Measurements from ENCODE around the gene TWNK. TPM values are rescaled to one million over a fixed set of nuclear protein-coding genes. Genes with fewer than 3 reads are reported as not detected.

TWNK gene
- total RNA-seq, 1 experiment from 2014 or later, result 38.7 TPM

- DNase-seq, result peak; percentile 57
- H3K9me3 Mint-ChIP-seq, result no peaks in the 10 kb centered on the region; a peak in 1 of 5 replicates
- Histone ChIP-seq H3K14ac (ENCODE audit: insufficient read depth, low read length) (no peak overlapping the region), H2BK5ac (ENCODE audit: insufficient read length, low read length) (no peak overlapping the region), H2AK5ac (ENCODE audit: insufficient read length, low read length) (no peak overlapping the region), H3K9me3 (ENCODE audit: control insufficient read depth, low read depth, low read length) (no peaks in the 10 kb centered on the region), H2BK20ac (ENCODE audit: low read depth, low read length, poor library complexity, severe bottlenecking) (no peak overlapping the region), H4K20me1 (ENCODE audit: control insufficient read depth, insufficient read depth, insufficient read length) (no peaks in the 10 kb centered on the region), H4K91ac (ENCODE audit: insufficient read length, low read depth, low read length) (no peak overlapping the region), H3T11ph (ENCODE audit: low read length) (no peak overlapping the region), H4K8ac (replicated peaks; ENCODE audit: insufficient read length, low read depth, low read length) (no peak overlapping the region), H3K23me2 (ENCODE audit: insufficient read length, low read depth, low read length, poor library complexity, severe bottlenecking) (peaks cover 10% of the 10 kb centered on the region), H3K9ac (ENCODE audit: extremely low read depth, insufficient read length, low read length) (no peak overlapping the region), H3K4me1 (ENCODE audit: insufficient read depth, low read length) (no peaks in the 10 kb centered on the region), H2BK12ac (ENCODE audit: insufficient read length, low read depth, low read length) (no peak overlapping the region), H4K5ac (ENCODE audit: insufficient read length, low read depth, low read length) (no peak overlapping the region), H2BK15ac (ENCODE audit: low read depth, low read length) (no peak overlapping the region), H3K79me2 (ENCODE audit: insufficient read depth, low read length) (no peaks in the 10 kb centered on the region), H3K79me1 (ENCODE audit: insufficient read depth, low read depth, low read length, poor library complexity, severe bottlenecking) (no peaks in the 10 kb centered on the region), H3K56ac (ENCODE audit: insufficient read length, low read depth, low read length) (no peak overlapping the region), H3K27me3 (ENCODE audit: insufficient read depth, low read length) (peaks cover 17% of the 10 kb centered on the region; the same call in 1 of the 2 replicates), H2BK120ac (ENCODE audit: low read depth, low read length, poor library complexity, severe bottlenecking) (no peak overlapping the region), H3K4me2 (ENCODE audit: insufficient read depth, insufficient read length, low read length) (peak overlapping the region; percentile 61), H3K27ac (ENCODE audit: insufficient read length, low read depth, low read length) (no peak overlapping the region), H2AFZ (ENCODE audit: low read length) (no peak overlapping the region), H3K18ac (ENCODE audit: insufficient read length, low read depth, low read length) (no peak overlapping the region), H3K4ac (ENCODE audit: low read depth, low read length) (no peak overlapping the region), H3K23ac (ENCODE audit: insufficient read length, low read depth, low read length) (no peak overlapping the region)
- no peak overlapping the region for H3K27ac Mint-ChIP-seq
- no CpG with 5 or more reads among the region's 20 CpGs for whole genome bisulfite sequencing (ENCODE audit: extremely low coverage, insufficient read length, low lambda C conversion rate)
- H3K4me1 Mint-ChIP-seq, result peaks cover 17 to 30% of the 10 kb centered on the region in 2 experiments
- H3K4me3 Mint-ChIP-seq, result peak overlapping the region; percentile 48 to 72
- H3K36me3 Mint-ChIP-seq (ENCODE audit: insufficient read depth in 1 of 3, low read depth in 3 of 3), result no peaks in the 10 kb centered on the region
- TF ChIP-seq, protein P1, sequence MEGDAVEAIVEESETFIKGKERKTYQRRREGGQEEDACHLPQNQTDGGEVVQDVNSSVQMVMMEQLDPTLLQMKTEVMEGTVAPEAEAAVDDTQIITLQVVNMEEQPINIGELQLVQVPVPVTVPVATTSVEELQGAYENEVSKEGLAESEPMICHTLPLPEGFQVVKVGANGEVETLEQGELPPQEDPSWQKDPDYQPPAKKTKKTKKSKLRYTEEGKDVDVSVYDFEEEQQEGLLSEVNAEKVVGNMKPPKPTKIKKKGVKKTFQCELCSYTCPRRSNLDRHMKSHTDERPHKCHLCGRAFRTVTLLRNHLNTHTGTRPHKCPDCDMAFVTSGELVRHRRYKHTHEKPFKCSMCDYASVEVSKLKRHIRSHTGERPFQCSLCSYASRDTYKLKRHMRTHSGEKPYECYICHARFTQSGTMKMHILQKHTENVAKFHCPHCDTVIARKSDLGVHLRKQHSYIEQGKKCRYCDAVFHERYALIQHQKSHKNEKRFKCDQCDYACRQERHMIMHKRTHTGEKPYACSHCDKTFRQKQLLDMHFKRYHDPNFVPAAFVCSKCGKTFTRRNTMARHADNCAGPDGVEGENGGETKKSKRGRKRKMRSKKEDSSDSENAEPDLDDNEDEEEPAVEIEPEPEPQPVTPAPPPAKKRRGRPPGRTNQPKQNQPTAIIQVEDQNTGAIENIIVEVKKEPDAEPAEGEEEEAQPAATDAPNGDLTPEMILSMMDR (conservative IDR thresholded peaks at IDR 0.05), result no peak
- peaks cover 85% of the 10 kb centered on the region for H3K27me3 Mint-ChIP-seq (ENCODE audit: low read depth)
These were observed 30.8 kb downstream of the TWNK start for GRCh38 chr10:101018118-101018599.
